Right forelimb (tissue), 1 donor: ENCODE data around the gene SLC26A3.

Source experiments
- DNase-seq: peaks from one replicate; pipeline ENCODE4 v3.0.0-alpha.2; 2018

SLC26A3 gene

DNA sequence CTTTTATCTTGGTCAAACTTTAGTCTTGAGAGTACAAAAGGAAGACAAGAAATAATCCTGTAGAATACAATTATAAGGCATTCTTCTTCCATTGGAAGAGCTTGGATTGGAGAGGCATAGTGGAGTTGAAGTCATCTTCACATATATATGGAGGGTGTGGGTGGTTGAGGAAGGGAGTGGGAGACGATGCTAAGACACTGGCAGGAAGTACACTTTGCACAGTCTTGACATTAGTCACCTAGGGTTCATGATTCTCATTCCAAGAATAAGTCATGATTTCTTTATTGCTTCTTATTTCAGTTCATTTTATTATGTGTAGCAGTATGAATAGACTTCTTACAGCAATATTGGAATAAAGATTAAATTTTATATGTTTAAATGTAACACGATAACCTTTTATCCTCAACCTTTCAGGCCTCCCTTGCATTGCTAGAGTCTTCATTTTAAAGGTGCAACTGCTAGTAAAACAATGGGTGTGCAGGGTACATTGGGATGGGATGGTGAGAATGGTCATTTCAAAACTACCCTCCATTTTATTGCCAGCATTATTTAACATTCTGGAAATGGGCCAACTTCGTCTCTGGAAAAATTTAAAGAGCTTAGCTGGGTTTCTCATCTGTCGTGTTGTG, 12.3 kb upstream of the SLC26A3 start:
- no peak for DNase-seq

DNA sequence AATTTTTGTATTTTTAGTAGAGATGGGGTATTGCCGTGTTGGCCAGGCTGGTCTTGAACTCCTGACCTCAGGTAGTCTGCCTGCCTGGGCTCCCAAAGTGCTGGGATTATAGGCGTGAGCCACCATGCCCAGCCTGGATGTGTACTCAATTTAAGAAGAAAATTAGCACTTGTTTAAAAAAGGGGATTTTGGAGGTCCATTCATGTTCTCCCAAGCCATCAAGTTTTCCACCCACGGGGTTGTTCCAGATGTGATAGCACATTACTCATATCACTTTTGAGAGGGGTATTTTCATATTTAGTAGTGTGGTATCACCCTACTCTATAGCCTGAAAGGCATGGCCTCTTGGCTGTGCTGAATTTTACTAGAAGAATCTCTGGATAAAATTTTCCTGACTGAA, 10.5 kb upstream of the SLC26A3 start:
- no peak for DNase-seq

DNA sequence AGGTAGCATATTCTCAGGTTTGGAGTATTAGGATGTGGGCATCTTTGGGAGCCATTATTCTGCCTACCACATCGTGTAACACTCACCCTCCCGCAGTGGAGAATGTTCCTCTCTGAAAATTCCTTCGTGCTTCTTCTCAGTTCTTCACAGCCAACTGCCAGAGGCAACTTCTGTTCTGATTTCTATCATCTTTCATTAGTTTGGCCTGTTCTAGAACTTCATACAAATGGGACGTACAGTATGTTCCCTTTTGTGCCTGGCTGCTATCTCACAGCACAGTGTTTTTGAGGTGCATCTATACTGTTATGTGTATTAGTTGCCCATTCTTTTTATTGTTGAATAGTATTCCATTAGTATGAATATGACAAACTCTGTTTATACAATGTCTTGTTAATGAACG, 8.9 kb upstream of the SLC26A3 start:
- no peak for DNase-seq

DNA sequence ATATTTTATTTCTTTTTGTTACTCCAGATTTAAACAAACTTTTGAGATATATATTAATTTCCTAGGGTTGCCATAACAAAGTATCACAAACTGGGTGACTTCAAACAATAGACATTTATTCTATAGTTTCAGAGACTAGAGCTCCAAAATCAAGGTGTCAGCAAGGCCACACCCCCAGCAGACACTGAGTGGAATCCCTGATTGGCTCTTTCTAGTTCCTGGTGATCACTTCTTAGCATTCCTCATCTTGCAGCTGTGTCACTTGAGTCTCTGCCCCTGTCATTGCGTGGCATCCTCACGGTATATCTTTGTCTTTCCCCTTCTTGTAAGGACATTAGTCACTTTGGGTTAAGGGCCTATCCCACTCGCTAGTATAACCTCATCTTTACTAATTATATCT, 7.6 kb upstream of the SLC26A3 start:
- DNase-seq = no peak

DNA sequence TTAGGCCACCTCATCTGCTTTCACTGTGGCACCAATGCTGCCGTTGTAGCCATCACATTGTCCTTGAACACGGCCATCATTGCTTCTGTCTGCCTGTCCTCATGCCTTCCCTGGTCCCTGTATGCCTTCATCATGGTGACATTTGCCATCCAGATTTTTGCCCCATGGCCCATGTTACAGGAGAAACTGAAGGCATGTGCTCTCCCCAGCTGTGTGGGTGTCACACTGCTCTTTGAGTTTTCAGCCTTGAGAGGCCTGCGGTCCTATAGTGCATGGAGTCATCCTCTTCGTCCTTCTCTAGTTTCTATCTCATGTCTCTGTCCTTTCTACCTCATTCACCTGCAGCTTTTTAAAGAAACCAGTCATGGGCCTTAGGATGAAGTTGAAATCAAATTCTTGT, 6.2 kb upstream of the SLC26A3 start:
- no peak for DNase-seq

DNA sequence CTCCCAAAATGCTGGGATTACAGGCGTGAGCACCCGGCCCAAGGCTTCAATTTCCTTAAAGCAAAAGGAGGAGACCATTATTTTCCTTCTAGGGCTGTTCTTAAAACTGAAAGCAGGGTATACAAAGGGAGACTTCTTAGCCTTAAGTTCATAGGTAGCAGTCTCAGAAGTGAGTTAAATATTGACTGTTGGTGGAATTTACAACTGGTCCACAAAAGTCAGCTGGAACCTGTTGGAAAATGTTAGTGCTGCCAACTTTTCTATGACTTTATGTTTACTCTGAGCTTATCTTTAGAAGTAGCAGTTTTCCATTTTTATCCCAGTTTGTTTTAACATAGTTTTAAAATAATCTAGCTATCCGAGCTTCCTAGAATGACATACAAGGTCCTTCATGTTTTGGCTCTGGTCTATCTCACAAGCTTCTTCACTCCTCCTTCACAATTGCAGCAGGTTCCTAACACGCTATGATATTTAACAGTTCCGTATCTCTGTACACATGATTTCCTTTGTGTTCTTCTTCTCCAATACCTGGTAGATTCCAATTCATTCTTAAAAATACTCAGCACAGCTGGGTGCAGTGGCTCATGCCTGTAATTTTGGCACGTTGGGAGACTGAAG, 3.3 kb downstream of the SLC26A3 start:
- DNase-seq = no peak

DNA sequence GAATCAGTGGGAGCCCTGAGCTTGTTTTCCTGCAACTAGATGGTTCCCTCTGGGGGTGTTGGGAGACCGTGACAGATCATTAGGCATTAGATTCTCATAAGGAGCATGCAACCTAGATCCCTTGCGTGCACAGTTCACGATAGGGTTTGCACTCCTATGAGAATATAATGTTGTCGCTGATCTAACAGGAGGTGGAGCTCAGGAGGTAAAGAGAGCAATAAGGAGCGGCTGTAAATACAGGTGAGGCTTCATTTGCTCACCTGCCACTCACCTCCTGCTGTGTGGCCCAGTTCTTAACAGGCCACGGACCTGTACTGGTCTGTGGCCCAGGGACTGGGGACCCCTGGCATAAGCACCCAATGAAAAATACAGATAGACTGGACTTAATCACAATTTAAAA, 10.7 kb downstream of the SLC26A3 start:
- no peak for DNase-seq

DNA sequence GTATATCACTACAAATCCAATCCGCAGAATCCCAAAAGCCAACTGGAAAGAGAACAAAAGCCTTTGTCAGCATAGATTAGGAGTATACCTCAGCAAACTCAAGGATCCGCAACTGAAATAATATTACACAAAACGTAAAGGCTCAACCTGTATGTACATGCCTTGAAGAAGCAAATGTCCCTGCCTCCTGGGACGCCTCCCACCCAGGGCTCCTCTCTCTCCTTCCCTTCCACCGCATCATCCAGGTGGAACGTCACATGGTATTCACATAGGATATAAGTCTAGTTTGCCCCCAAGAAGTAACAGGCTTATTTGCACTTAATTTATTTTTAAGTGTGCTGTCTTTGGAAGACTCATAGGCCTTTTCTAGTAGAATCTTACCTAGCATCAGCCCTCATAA, 13.4 kb downstream of the SLC26A3 start:
- no peak for DNase-seq

DNA sequence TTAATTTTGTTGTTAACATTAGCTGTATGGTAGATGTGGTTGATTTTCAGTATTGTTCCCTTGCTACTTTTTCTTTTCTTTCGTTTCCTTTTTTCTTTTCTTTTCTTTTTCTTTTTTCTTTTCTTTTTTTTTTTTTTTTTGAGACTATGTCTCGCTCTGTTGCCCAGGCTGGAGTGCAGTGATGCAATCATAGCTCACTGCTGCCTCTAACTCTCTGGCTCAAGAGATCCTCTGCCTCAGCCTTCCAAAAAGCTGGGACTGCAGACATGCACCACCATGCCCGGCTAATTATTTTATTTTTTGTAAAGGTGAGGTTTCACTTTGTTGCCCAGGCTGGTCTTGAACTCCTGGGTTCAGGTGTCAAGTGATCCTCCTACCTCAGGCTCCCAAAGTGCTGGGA, 14.4 kb downstream of the SLC26A3 start:
- no peak for DNase-seq

DNA sequence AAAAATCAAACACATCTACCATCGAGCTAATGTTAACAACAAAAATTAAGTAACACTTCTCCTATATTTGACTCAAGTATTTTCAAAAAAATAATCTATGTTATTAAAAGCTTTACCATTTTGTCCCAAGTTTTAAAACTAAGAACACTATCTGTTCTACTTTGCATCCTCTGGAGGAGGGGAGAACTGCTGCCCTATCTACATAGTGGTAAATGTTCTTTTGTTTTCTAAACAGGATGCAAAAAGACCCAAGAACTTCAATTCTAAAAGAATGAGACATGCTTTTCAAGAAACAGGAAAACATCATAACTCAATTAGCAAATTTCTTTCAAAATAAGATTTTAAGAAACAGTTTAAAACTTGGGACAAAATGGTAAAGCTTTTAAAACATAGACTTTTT, 14.8 kb downstream of the SLC26A3 start:
- DNase-seq = no peak

DNA sequence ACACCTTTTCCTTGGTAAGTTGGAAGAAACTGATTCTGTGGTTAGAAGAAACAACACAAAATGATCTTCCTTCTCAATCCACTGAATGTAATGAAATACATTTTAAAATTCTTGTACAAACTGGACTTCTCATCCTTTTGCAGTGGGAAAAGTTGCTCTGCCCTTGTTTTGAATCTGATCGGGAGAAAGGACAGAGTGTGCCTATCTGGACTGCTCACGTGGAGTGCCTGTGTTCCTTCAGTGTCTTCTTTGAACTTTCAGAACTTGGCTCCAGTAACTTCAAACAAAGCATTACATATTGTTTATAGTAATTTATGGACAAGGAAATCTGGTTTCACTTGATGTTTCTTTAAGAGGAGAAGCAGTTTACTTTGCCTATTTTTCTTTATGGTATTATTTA, 17.1 kb downstream of the SLC26A3 start:
- DNase-seq = no peak

DNA sequence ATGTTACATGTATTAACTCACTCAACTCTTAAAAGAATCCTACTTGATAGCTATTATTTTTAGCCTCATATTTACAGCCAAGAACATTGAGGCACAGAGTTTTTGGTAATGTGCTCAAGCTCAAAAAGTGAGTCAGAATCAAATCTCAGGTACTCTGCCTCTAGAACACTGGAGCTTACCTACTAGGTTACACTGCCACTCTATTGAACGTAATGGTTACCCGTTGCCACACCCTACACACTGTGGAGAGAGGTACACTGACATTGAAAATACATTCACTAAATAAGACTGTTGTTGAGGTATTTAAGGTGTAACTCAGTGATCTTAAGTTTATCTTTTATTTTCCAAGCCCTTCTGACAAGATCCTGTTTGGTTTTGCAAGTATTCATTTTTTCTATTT, 17.9 kb downstream of the SLC26A3 start:
- no peak for DNase-seq

DNA sequence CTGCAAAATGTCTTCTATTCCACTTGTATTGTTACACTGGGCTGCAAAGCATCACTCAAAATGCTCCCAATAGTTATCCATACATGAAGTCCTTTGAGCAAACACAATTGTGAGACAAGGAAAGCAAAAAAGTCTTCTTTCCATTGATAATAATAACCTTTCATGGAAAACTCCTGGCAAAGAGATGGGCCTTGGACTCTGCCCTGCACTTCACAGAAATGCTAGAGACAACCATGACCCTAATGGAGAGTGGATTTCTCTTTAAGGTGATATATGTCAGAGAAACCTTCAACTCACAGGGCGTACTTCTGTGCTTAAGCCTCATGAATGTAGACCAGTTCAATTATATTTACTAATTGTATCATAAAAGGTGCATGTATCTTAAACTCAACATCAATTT, 19.4 kb downstream of the SLC26A3 start:
- no peak for DNase-seq

DNA sequence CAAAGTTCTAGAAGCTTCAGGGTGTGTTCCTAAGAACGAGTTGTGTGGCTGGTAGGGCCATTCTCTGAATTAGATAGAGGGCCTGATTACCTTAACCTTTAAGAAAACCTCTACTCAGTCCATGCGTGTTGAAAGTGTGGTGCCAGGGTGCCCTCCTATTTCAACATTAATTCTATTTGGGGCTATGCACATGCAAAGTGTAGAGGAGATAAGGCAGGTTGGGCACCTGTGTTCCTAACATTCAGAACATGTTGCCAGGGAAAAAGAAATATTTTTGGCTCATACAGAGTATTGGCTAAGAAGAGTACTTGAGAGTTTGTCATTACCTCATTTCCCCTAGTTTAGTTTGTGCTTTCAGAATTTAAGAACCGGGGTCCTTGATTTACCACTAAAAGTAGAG, 20.6 kb downstream of the SLC26A3 start:
- DNase-seq = no peak

DNA sequence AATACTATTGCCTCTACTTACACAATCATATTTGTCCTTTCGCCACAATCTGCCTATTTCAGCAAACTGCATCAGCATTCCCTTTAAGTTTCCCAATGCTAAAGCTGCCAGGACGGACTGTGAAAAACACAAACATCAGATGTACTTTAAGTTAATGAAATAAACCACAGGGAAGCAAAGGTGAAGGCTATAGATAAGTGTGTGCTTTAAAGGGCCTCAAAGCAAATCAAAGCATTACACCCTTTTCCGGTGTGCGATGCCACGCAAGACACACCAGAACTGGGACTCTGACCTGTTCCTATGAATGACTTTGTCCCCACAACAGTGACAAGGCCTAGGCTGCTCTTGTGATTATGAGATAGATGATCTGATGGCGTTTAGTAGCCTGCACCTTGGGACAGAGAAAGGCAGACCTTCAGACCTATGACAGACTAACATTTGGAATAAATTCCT, 23.4 kb downstream of the SLC26A3 start:
- DNase-seq = no peak

DNA sequence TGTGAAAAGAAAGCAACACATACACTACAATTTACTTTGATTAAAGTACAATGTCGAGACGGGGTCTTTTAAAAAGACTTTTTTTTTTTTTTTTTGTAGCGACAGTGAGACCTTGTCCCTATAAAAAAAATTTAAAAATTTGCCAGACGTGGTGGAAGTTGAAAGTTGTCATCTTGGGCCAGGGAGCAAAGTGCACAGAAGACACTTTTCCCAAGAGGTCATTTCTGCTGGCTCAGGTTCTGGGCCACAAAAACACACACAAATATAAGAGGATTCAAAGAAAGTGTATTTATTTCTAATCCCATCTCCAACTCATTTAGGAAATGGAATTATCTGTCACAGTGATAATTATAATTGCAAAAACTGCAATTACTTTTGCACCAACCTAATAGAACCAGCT, 24.7 kb downstream of the SLC26A3 start:
- DNase-seq = no peak

DNA sequence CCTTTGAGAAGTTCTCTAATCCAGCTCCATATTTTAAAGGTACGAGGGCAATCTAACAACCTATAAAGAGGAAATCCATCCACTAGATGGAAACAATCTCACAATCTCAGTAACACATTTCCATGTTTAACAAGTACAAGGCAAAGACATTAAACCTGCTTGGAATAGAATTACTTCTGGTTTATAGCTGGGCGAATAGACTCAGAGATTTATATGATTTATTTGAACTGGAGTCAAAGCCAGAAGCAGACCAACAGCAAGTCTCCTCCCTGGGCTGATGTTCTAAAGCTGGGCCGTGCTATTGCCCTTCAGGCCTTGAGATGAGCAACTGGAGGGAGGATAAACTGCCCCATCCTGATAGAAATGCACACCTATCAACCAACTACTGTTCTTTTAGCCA, 25.3 kb downstream of the SLC26A3 start:
- DNase-seq = no peak

DNA sequence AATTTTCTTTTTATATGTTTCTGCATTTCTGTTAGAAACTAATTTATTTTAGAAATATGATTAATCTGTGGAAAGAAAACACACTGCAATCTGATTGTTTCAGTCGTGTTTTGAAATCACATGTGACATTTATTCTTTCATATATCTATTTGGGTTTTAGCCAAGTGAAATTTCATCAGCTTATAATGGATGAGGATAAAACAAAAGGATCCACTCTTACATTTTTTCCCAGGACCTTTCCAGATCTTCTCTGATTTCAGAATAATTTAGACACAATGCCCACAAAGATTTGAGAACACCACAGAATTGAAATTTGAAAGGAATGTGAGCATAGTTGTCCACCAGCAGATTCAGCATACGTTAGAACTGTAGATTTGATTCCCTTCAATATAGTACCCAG, 30.0 kb downstream of the SLC26A3 start:
- no peak for DNase-seq

DNA sequence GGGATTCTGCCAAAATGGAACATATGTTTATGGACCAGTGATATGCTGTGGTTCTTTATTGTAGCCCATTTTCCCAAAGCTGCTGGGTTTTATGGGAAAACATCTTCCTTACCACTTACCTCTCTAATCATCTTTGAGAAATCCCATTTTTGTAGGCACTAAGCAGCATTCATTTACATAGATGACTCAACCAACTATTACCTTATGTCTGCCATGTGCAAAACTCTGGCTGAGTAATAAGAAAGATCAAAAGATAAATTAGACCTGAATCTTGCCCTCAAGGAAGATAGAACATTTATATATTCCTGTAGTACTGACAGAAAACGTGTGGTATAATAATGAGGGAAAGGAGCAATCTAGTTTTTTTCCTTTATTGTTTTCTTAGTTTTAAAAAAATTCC, 34.8 kb downstream of the SLC26A3 start:
- DNase-seq = no peak

DNA sequence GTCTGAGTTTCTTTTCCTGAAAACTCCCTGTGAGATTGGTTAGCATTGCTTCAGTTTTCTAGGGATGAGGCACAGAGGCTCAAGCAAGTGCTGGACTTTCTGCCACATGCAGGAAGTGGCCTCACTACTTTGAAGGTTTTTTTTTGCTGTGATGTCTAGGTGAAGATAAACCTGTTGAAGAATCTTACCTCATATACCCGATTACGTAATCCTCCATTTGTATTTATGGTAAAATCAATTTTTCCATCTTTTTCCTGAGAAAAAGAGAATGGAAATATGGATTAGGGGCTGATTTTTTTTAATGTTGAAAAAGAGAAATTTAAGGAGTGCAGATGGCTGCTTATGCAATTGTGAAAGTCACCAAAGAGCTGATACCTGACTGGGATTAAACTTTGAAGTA, 35.6 kb downstream of the SLC26A3 start:
- no peak for DNase-seq

DNA sequence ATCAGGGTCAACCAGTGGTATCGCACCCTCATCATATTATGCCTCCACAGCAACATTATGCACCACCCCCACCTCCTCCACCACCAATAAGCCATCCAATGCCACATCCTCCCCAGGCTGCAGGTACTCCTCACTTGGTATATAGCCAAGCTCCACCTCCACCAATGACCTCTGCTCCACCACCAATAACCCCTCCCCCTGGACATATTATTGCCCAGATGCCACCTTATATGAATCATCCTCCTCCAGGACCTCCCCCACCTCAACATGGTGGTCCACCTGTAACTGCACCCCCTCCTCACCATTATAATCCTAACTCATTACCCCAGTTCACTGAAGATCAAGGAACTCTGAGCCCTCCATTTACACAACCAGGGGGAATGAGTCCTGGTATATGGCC, 44.4 kb downstream of the SLC26A3 start:
- no peak for DNase-seq

DNA sequence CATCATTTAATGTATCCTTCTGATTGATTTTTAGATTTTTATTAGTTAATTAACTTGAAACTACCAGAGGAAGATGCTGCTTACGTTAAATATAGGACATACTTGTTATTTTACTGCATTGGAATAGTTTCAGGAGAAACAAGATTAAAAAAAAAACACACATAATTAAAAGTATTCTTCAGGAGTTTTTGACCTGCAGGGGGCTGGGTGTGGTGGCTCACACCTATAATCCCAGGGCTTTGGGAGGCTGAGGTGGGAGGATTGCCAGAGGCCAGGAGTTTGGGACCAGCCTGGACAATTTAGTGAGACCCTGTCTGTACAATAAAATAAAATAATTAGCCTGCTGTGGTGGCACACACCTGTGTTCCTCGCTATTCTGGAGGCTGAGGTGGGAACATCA, 48.4 kb downstream of the SLC26A3 start:
- no peak for DNase-seq

DNA sequence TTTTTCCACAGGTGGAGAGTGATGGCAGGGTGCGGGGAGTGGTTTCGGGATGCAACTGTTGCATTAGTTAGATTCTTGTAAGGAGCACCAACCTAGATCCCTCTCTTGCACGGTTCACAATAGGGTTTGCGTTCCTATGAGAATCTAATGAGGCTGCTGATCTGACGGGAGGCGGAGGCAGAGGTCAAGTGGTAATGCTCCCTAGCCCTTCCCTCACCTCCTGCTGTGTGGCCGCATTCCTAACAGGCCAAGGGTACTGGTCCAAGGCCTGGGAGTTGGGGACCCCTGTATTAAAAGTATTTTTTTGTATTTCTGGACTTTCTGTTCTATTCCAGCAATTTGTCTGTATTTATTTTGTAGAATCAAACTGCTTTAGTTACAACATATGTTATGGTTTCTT, 51.9 kb downstream of the SLC26A3 start:
- no peak for DNase-seq

DNA sequence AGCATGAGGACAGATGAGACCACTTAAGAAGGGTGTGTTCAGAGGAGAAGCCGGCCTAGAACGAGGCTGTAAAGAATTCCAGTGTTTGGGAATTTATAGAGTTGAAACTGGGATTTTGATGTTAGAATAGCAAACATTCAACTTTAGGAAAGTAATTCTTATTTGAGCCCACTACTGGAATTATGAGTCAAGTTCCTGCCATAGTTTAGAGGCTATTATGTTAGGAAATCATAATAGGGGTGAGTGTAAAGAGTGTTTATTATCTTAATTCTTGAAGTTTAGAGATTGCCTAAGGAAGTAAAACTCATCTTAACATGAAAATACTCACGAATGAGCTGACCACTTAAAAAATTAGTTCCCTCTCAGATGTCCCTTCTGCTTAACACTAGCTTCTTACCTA, 57.0 kb downstream of the SLC26A3 start:
- DNase-seq = no peak

DNA sequence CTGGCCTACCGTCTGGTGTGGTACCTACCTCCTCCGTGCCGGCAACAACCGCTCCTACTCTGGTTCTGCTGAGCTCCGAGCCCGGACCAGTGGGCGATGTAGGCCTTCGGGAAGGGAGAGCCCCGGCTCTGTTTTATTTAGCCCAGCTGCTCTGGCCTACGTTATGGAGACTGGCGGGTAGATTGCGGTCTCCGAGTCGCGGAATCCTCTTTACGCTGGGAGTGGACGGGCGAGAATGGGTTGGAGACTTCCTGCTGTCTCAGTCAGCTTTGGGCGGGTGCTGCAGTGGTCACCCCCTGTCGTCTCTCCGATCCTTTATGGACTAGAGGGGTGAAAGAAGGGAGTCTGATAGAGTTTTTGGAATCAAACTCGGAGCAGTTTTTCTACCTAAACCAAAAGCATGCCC, 58.7 kb downstream of the SLC26A3 start:
- DNase-seq = no peak
